NCI-H69 (cell line): ENCODE measurements around the gene TMEFF2.

Experiments used
- DNase-seq: peaks from one replicate; lab custom pipeline; 2025; lab: John Stamatoyannopoulos, UW

The TMEFF2 gene

DNA sequence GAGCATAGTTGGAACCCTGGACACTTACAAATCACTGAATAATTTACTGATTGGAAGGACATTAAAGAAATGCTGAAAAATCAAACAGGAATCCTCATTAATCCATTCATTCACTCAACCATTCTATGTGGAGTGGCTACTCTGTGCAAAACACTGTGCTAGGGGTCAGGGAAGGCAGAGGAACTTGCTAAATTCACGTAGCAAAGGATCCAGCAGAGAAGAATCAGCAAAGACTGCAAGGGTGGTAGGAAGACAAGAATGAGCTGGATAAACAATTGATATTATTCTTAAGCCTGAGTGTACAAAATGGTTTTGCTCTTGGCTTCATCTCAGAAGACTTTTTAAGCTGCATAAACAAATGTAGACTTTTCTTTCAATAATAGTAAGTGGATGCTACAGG is 183.5 kb downstream of the TMEFF2 start:
- no peak for DNase-seq

DNA sequence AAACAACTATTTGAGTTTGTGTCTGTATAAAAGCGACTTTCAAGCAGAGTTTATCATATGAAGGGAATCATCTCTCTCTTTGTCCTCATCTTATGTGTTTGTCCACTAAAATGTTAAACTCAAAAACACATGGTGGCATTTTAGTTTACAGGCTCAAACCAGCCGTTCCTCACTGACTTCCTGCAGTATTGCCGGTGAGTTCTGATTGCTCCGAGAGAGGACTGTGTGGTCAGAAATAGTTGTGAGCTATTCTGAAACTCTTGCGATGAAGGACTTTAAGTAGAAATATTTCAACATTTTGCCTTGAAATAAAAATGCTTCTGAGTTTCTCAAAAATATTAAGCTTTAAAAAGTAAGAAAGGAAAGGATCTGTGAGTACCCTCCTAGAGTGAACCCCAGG is 184.7 kb downstream of the TMEFF2 start:
- no peak for DNase-seq

DNA sequence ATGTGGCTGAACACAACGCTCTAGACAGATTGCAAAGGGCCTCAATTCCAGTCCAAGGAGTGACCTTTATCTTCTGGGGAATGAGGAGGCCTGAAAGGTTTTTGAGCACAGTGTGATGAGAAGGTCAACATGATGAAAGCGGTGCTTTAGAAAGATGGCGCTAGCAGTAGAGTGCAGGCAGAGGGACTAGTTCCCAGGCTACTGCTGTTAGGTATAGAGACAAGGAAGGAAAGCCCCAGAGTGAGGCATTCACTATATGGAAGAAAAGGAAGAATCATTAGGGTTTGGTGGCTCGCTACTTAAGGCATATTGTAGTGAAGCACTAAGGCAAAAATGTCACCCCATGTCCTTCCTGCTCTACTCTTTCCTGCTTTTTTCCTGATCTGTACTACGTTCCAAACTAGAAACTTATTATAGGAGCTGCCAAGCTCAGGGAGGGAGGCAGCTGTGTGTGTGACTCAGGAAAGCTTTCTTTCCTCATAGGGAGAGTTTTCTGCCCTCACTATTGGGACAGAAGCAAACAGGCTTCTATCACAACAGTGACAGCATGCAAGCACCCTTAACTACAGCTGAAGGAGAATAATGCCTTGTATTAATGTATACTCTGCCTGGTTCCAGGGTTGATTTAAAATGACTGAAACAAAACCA is 187.0 kb downstream of the TMEFF2 start:
- peak; percentile 24 for DNase-seq

DNA sequence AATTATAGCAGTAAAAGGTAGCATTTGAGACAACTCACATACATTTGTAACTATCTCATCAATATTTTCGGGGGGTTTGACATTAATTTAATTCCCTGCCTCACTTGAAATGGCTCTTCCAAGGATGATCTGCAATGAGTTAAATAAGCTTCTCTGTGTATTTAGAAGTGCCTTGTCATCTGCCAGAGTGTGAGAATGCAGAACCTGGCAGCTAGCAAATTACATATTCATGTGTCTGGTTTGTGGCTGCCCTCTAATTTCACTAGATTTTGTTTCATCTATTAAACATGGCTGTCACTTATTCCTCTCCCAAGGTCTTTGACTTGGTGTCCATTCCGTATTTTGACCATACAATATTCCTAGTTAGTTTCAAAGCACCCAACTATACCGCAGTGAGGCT is 189.5 kb downstream of the TMEFF2 start:
- DNase-seq, result no peak

DNA sequence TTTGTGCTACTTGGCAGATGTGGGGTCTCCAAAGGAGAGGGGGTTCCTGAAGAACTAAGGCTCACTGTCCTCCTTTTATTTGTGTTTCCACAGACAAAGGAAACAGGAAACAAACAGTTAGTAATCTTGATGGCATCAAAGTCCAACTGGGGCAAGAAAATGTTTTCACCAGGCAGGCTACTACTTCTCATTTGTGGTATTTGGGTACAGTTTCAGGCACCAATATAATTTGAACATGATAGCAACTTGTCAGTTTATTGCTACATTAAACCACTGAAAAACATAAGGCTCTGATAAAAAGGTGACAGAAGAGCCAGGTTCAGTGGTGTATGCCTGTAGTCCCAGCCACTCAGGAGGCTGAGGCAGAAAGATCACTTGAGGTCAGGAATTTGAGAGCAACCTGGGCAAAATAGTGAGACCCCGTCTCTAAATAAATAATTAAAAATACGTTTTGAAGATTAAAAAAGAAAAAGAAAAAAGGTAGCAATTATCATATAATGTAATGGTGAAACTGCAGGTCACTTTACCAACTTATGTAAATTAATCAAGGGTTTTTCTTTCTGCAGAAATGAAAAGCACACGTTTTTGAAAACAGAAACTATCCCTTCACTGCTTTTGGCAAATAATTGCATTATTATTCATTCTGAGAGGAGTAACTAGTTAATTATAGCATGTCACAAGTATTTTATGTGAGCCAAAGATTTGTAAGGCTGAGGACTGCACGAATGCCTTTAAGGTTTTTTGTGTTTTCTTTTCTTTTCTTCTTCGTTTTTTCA is 190.4 kb downstream of the TMEFF2 start:
- DNase-seq, result peak; percentile 13

DNA sequence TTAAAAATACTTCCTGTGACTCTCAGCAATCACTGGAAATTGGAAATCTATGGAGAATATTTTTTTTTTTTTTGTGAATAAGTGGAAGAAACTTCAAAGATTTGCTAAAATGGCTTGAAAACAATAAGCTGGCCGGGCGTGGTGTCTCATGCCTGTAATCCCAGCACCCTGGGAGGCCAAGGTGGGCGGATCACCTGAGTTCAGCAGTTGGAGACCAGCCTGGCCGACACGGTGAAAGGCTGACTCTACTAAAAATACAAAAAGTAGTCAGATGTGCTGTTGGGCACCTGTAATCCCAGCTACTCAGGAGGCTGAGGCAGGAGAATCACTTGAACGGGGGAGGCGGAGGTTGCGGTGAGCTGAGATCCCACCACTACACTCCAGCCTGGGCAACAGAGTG is 192.3 kb downstream of the TMEFF2 start:
- DNase-seq, result peak; percentile 4

DNA sequence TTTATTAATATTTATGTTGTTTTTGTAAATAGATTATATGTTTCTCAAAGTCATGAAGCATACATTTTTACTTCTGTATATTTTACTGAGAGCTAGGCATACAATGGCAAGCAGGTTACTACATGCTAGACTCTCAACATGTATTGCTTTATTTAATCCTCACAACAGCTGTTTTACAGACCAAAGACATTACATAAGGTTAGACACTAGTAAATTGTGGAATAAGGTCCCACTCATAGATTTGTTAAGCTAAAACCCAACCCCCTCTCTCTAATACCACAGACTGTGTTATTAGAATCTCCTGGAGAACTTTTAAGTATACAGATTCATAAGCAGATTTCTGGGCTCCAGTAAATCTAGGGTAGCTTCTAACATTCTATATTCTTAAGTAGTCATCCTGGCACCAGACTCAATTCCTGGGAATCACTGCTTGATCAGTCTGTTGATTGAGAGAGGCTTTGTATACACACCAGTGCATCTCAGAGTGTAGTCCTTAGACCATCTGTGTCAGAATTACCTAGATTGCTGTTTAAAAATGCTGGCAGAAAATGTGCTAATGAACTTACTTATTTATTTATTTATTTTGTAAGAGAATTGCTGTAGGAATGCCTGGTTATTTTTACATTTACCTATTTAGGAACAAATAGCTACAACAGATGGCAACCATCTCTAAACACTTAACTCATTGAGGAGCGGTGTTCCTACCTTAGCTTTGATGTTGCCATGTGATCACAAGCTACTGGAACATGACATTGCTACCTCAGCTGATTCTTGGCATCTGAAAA is 194.3 kb downstream of the TMEFF2 start:
- DNase-seq, result peak; percentile 39

DNA sequence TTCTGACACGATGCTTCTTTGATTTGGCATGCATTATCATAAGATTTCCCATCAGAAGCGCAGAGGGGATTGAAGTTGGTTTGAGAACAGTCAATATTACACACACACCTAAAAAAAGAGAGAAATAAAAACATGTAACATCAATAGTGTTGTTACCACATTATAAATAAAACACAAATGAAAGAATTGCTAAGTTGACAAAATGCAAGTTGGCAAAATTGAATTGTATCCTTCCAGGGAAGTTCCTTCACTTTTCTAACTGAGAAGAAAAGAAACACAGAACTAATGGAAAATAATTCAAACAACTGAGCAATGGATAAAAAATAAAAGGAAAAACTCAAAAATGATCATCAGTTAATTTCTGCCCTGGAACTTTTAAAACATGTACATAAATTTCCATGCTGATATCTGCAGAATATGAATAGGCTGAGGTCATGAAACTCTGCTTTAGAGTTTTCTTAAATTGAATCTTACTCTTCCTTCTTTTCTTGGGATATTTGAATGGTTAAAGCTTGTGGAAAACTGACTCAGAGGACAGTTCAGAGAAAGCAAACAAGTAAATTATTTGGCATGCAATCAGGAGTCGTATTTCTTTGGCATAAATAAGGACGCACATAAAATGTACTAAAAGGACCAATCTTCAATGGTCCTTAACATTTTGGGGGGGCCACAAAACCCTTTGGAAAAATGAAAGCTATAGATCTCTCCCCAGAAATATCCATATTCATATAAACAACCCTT is 195.5 kb downstream of the TMEFF2 start:
- no peak for DNase-seq

DNA sequence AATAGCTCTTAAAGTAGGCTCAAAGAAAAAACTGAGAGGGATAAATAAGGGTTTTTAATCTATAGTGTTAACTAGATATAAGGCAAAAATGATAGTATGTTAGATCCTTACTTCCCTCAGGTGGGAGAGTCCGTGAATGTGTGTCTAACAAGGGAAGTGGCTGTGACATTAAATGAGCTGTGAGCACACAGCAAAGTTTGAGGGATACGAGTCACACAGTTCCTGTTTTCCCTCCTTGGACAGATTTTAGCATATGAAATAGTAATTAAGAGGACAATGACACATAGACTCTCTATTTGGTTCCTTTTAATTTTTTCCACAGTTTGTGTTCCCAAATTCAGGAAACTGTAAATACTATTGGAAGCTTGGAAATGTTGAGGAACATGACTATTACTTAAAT is 199.4 kb downstream of the TMEFF2 start:
- peak; percentile 7 for DNase-seq

DNA sequence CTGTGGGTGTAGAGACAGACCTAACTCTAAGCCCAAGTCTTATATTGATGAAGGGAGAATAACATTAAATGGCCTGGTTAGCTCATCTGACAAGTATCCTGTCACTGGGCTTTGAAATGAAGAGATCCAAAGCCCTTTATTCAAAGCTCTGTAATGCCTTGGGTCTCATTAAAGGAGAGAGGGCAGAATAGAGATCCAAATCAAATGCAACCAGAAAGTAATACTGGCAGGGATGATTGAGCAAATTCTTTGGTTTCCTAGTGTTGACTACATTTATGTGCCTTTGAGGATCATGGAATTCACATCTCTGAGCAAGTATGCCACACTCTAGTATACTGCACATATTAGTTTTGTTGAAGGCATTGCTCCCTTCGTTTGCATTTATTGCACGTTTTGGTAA is 200.0 kb downstream of the TMEFF2 start:
- DNase-seq, result no peak

DNA sequence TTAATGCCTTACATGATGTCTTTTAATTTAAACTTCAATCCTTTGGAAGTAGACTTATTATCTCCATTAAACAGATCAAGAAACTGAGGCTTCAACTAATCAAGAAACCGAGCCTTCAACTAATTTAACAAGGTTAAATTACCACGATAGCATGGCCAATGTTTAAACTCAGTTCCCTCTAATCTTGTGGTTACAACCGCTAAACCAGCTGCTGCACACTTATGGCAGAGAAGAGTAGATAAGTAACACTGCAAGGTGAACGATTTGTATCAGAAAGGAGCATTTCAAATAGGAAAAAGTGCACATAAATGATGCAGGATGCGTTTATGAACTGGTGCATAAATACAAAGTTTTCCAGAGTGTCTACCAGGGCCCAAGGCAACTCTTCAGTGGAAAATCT is 203.3 kb downstream of the TMEFF2 start:
- DNase-seq, result no peak

DNA sequence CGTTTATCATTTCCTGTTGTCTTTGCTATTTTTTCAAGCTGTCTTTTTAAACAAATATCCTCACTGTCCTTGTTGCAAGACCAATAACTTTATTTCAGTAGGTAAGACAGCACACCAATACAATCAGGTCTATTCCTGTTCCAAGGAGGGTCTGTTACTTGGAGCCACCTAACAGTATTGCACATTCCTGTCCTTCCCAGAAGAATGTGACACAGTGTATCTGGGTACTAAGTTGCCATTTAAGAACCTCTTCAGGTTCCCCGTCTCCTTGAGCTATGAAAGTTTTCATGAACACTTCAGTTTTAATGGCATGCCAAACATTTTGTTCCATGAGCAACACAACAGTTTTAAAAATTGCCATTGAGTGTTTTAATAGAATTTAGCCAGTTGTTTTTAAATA is 209.0 kb downstream of the TMEFF2 start:
- DNase-seq, result no peak

DNA sequence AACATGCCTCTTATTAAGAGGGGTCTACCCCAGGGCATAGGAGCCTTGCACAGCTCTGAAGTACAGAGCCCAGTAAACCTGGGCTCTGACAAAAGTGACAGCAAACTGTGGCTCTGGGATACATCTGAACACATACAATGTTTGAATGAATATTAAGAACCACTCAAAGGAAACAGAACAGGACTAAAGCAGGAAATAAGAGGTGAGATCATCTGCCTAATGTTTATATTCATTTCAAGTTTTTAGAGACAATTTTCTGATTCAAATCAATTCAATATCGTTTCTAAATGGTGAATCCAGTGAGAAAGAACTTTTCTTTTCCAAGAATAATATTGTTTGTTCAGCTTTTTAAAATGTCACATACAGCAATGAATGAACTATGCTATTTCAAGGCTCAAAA is 211.1 kb downstream of the TMEFF2 start:
- no peak for DNase-seq

DNA sequence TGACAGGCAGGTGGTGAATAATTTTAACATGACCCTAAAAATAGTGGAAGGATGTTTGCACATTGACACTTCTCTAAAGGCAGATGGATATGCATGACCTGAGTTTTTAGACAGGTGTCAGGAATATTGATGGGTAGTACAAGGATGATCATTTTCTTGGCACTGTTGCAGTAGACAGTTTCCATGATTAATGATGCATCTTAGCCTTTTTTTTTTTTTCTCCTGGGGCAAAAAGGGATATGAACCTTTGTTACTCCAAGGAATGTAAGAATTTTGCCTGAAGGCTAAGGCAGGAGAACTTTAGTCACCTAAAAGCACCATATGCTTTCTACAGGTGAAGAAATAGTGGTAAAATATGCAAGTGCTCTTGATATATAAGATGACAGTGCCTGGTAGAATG is 211.5 kb downstream of the TMEFF2 start:
- DNase-seq, result peak; percentile 64

DNA sequence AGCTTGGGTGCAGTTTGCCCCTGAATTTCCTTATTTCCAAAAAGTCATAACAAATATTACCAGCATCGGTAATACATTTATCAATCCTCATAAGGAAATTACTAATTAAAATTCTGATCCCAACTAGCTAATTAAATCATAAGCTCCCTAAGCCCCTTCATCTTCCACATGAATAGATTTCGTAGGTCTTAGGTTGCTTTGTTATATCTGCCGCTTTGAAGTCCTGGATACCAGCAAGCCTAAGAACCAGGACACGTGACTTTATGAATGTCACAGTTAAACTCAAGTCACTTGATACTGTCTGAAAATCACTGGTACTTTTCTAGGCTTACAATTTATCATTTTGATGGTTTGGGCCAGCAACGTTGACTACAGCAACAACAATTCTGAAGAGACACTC is 213.0 kb downstream of the TMEFF2 start:
- DNase-seq, result no peak

DNA sequence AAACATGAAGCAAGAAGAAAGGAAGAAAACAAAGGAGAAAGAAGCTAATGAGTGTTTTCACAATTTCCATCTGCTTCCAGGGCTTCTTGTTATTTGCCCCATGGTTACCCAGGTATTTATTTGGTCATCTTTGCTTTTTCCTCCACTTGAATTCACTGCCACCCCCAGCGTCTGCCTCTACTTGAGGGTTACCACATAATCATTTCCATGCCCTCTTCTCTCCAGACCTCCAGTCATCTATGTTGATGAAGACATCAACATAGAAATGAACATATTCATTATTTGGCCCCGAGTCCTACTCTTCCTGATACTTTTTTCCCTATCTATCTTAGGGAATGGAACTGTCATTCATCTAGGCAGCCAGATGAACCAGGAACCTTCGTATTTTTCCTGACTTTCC is 214.2 kb downstream of the TMEFF2 start:
- DNase-seq, result no peak

DNA sequence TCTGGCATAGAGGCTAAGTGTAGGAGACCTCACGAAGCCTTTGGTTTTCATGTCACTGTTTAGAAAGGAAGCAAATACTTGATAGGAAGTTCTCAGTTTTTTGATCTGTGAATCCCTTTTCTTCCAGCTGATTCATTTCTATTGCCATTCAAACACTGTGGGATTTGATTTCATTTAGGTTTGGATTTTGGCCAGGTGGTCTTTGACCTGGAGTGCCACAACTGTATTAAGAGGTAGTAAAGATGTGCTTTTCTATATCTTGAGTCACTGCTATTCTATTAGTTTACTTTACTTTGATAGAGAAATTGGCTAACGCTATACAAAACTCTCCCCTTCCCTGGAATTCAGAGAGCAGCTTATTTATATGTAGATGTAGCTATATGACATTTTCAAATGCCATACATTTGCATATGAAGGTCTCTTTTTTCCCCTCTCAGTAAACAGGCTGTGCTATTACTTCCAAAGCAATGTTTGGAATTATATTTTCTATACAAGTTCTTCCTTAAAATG is 215.5 kb downstream of the TMEFF2 start:
- DNase-seq, result no peak

DNA sequence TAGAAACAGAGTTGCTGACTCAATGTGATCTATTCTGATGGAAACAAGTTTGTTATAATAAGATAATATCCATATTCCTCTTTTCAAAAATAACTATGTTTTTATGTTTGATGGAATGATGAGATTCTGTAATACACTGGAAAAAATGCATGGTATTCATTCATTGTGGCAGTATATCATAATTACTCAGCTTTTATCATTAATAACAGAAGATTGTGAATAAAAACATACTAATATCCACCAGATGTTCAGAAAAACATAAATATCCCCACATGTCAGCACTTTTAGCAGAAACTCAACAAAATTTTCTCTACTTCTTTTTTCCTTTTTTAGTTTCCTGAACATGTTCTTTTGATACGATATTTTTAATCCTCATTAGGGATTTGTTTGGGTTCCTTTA is 217.0 kb downstream of the TMEFF2 start:
- DNase-seq, result no peak

DNA sequence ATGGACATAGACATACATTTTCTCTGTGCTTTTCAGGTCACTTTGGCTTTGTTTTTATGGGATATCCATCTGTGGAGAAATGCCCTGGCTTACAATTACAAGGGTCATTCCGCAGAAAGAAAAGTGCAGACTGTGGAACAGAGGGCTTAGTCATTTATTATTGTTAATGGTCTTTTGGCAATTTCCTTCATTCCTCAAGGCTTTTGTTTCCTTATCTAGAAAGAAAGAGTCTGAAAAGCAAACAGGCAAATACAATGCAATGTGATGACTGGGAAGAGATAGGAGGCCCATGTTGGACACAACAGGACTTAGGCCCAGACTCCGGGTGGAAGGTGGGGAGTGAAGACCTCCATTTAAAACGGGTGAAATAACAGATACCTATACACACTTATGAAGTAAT is 218.3 kb downstream of the TMEFF2 start:
- no peak for DNase-seq

DNA sequence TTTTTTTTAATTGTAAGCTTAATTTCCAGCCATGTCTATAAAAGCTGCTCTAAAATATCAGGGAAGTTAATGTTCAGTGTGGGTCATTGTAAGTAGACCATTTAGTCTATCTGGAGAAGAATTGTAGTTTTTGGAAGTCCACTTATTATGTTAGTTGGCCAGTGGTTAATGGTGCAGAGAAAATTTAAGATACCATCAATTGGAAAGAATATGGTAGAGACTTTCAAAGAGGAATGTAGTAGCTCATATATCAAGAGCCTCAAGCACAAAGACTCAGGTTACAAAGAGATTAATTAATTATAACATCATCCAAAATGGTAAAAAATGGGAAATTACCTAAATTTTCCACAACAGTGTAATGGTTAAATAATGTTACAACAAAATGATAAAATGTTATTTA is 220.1 kb downstream of the TMEFF2 start:
- no peak for DNase-seq

DNA sequence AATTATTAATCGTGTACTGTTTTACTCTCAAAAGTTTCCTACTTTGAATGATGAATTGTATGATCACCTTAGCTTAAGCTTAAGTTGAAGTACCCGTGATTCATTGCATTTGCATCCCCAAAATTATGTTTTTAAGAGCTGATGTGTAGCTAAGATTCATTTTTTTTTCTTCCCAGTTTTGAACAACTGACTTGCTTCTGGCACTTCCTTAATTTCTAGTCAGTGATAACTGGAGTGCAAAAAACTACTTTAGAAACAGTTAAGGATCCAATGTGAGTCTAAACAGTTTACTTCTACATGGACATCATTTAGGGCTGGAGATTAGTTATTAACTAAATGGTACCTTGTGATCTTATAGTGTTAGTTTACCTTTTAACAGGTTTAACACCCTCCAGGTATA is 223.9 kb downstream of the TMEFF2 start:
- DNase-seq, result no peak

DNA sequence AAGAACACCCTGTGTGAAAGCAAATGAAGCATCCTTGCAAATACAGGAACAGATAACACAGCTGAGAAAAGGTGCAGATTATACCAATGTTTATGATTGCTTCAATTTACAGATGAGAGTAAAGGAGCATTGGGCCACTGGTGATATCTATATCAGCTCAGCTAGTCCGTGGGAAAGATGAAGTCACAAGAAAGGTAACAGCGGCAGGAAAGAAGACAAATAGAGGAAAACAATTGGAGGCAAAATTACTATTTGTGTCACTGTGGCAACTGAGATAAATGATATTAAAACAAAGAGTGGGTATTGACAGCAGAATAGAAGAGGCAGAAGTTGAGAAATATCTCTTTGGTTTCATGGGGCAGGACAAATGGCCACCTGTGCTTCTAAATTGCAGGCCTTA is 226.6 kb downstream of the TMEFF2 start:
- peak; percentile 21 for DNase-seq
